ENCODE measurements around the gene MYL10.

The MYL10 gene

GRCh38 chr7:101590663-101591435 lies 38.2 kb downstream of the MYL10 start:
- DNase-seq (ENCODE audit: low read depth), result no peak
- no peak overlapping the region for H3K4me3 ChIP-seq (ENCODE audit: low read length)
- no peak for TF ChIP-seq CTCF (conservative IDR thresholded peaks at IDR 0.05; ENCODE audit: low read length)

- no peak for DNase-seq (ENCODE audit: low read depth)
- H3K4me3 ChIP-seq (ENCODE audit: low read length), result no peak overlapping the region
- no peak for TF ChIP-seq CTCF (conservative IDR thresholded peaks at IDR 0.05; ENCODE audit: low read length)
These were observed 39.0 kb downstream of the MYL10 start for GRCh38 chr7:101589976-101590662.

GRCh38 chr7:101589052-101589451 lies 40.0 kb downstream of the MYL10 start:
- H3K4me3 ChIP-seq (ENCODE audit: low read length), result no peak overlapping the region
- no peak for DNase-seq (ENCODE audit: low read depth)
- TF ChIP-seq CTCF (conservative IDR thresholded peaks at IDR 0.05; ENCODE audit: low read length), result no peak

- H3K4me3 ChIP-seq (ENCODE audit: low read length), result no peak overlapping the region
- DNase-seq (ENCODE audit: low read depth), result peak; percentile 29
- no peak for TF ChIP-seq CTCF (conservative IDR thresholded peaks at IDR 0.05; ENCODE audit: low read length)
These were observed 40.8 kb downstream of the MYL10 start for GRCh38 chr7:101588131-101588935.

- H3K4me3 ChIP-seq (ENCODE audit: low read length), result no peak overlapping the region
- no peak for TF ChIP-seq CTCF (conservative IDR thresholded peaks at IDR 0.05; ENCODE audit: low read length)
- no peak for DNase-seq (ENCODE audit: low read depth)
These were observed 42.0 kb downstream of the MYL10 start for GRCh38 chr7:101586906-101587677.

- H3K4me3 ChIP-seq (ENCODE audit: low read length), result no peak overlapping the region
- no peak for DNase-seq (ENCODE audit: low read depth)
- TF ChIP-seq CTCF (conservative IDR thresholded peaks at IDR 0.05; ENCODE audit: low read length), result no peak
These were observed 42.8 kb downstream of the MYL10 start for GRCh38 chr7:101586078-101586905.
